Stimulated activated CD8-positive, alpha-beta memory T cell treated with anti-CD3 and anti-CD28 coated beads, Interleukin-12 subunit alpha, Interleukin-12 subunit beta, amount 100 ng/mL, for 1 hour (primary cell): Measurements from ENCODE around the gene ZNF724.

ENCODE experiments used
- DNase-seq: peaks from one replicate; pipeline ENCODE4 v3.0.0-alpha.2; 2020; ENCODE audit warnings: low read depth

ZNF724 gene

DNA sequence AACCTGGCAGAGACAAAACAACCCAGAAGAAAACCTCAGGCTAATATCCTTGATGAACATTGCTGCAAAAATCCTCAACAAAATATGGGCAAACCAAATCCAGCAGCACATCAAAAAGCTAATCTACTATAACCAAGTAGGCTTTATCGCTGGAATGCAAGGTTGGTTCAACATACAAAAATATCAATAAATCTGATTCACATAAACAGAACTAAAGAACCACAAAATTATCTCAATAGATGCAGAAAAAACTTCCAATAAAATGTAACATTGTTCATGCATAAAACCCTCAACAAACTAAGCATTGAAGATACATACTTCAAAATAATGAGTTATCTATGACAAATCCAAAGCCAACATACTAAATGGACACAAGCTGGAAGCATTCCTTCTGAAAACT, 8.8 kb downstream of the ZNF724 start:
- no peak for DNase-seq

DNA sequence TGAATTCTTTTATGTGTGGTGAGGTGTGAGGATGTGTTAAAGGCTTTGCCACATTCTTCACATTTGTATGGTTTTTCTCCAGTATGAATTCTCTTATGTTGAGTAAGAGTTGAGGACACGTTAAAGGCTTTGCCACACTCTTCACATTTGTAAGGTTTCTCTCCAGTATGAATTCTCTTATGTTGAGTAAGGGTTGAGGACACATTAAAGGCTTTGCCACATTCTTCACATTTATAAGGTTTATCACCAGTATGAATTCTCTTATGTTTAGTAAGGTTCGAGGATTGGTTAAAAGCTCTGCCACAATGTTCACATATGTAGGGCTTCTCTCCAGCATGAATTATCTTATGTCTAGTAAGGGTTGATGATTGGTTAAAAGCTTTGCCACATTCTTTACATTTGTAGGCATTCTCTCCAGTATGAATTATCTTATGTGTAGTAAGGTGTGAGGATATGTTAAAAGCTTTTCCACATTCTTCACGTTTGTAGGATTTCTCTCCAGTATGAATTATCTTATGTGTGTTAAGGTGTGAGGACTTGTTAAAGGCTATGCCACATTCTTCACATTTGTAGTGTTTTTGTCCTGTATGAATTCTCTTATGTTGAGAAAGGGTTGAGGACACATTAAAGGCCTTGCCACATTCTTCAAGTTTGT, 27.1 kb downstream of the ZNF724 start:
- no peak for DNase-seq

DNA sequence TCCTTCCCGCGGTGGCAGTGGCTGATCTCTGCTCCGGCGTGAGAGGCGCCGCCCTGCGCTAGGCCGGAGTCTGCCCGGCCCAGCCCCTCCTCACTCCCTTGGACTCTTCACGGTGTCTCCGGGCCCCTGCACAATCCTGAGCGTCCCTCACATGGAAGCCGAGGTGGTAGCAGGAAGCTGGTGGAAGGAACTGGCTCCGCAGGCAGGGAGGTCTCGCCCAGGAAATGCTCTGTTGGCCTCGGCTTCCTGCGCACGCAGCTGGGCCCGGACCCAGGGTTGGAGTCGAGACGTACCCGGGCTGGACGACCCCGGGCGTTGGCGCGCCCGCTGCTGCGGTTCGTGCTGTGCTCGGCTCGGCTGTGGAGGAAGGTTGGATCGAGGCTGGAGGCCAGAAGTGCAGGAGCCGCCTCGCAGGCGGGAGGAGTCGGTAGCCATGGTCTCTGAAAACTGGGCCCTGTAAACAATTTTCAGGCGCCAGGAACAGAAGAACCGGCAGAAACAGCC, 46.3 kb downstream of the ZNF724 start:
- no peak for DNase-seq

DNA sequence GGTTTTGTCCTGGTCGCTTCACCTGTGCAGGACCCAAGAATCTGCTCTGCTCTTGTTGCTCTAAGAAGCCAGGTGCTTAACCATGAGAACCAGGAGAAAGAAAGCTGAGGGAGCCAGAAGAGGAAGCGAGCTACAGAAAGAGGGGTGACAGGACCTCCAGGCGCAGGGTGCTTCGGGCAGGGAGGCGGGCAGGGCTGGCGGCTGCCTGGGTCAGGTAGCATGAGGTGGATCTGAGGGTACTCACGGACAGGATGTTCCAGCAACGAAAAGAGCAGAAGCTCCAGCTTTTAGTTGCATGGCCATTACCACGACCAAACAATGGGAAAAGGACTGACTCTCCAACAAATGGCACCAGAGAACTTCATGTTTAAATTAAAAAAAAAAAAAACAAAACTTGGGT, 59.9 kb downstream of the ZNF724 start:
- no peak for DNase-seq

DNA sequence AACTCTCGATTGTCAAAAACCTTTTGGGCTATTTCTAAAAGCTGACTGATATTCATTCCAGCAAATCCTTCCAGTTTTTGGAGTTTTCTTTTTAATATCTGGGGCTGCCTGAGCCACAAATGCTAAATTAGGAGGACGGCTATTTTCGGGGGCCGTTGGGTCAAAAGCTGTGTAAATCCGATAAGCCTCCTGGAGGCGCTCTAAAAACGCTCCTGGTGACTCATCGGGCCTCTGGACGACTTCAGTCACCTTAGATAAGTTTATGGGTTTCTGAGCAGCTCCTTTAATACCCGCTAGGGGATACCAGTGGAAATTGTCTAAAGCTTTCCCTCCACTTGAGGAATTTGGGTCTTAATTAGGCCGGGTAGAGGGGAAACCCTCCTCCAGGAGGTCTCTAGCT, 66.9 kb downstream of the ZNF724 start:
- no peak for DNase-seq
